AG09309 (cell line): ENCODE measurements around the gene MAK.
"Not testable (repeated sequence)": the region's sequence is repeated elsewhere in the genome, so short reads cannot be mapped to it uniquely, and the experiment has no call there.

ENCODE experiments used
- DNase-seq: peaks from one replicate; pipeline ENCODE4 v3.0.0-alpha.2; 2010; ENCODE audit warnings: low read depth
- H3K4me3 ChIP-seq: 2 replicates; pipeline ENCODE4 v1.5.1; 2011; ENCODE audit warnings: mild to moderate bottlenecking, low read depth, low read length, moderate library complexity; ENCODE audit not compliant: control insufficient read depth
- TF ChIP-seq, protein P1 (sequence below): IDR thresholded peaks from 2 replicates; pipeline ENCODE4 v1.5.1; 2011; ENCODE audit warnings: mild to moderate bottlenecking, low read depth, low read length, inconsistent platforms; ENCODE audit not compliant: insufficient read depth, control insufficient read depth; ENCODE audit errors: missing control alignments

MAK gene

DNA sequence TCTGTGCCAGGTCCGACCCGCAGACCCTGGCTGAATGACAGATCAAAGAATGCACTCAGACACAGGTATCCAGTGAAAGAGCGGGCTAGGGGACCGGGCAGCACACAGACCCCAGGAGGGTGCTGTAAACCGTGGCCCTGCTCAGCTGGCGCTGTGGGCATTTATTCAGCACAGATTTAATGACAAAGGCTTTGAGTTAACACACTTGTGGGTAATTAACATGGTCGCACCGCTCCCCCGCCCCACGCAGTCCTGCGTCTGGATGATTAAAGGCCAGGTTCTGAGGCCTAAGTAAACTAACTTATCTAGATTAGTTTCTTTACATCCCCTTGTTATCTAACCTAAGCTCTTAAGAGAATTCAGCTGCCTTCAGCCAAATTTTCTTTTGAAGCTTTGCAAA is 3.5 kb downstream of the MAK start:
- DNase-seq: no peak
- no peak overlapping the region for H3K4me3 ChIP-seq
- TF ChIP-seq, protein P1, sequence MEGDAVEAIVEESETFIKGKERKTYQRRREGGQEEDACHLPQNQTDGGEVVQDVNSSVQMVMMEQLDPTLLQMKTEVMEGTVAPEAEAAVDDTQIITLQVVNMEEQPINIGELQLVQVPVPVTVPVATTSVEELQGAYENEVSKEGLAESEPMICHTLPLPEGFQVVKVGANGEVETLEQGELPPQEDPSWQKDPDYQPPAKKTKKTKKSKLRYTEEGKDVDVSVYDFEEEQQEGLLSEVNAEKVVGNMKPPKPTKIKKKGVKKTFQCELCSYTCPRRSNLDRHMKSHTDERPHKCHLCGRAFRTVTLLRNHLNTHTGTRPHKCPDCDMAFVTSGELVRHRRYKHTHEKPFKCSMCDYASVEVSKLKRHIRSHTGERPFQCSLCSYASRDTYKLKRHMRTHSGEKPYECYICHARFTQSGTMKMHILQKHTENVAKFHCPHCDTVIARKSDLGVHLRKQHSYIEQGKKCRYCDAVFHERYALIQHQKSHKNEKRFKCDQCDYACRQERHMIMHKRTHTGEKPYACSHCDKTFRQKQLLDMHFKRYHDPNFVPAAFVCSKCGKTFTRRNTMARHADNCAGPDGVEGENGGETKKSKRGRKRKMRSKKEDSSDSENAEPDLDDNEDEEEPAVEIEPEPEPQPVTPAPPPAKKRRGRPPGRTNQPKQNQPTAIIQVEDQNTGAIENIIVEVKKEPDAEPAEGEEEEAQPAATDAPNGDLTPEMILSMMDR: no peak

DNA sequence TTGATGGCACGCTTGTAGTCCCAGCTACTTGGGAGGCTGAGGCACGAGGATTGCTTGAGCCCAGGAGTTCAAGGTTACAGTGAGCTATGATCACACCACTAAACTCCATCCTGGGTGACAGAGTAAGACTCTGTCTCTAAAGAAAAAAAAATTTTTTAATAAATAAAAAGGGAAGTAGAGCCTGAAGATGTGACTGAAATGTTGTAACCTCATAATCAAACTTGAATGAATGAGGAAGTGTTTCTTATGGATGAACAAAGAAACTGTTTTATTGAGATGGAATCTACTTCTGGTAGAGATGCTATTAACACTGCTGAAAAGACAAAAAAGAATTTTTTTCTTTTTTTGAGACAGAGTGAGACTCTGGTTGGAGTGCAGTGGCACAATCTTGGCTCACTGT is 6.7 kb downstream of the MAK start:
- DNase-seq: no peak
- H3K4me3 ChIP-seq: no peak overlapping the region
- TF ChIP-seq, protein P1: no peak

DNA sequence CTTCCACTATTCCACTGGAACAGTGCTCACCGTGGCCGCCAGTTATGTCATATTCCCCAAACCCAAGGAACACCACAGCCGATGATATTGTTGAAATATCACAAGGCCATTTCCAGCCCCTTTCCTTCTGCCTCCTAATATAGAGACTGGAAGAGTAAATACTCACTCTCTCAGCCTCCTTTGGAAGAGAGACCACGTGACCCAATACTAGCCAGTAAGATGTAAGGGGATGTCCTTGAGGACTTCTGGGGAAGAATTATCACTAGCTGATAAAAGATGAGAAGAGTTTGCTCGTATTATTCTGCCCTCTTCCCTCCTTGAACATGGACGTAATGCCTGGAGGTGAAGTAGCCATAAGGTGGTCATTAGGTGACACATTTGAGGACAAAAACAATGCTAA is 13.5 kb downstream of the MAK start:
- H3K4me3 ChIP-seq: no peak overlapping the region
- no peak for DNase-seq
- TF ChIP-seq, protein P1: no peak

DNA sequence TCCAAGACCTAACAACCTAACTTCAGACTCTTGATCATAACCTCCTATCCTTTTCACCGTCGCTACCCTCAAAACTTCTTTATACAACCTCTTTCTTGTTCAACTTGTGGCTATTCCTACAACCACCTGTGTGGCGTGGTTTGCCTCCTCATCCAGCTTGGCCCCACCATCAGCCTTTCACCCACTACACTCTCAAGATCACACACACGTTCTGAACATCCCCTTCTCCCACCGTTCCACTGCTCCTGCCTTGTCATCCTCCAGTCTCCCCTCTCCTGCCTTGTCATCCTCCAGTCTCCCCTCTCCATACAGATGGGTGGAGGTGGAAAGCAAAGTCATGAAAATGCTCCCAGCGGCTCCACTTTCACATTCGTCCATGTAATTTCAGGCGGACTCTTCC is 14.0 kb downstream of the MAK start:
- TF ChIP-seq, protein P1: no peak
- no peak overlapping the region for H3K4me3 ChIP-seq

DNA sequence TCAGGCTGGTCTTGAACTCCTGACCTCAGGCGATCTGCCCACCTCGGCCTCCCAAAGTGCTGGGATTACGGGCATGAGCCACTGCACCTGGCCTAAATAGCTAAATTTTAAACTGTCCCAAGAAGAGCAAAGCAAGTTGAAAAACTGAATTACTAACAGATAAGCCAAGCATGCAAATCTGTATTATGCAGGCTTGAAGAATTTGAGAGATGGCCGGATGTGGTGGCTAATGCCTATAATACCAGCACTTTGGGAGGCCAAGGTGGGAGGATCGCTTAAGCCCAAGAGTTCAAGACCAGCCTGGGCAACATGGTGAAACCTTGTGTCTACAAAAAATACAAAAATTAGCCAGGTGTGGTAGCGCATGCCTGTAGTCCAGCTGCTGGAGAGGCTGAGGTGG is 24.2 kb downstream of the MAK start:
- H3K4me3 ChIP-seq, DNase-seq: not testable (repeated sequence)

More for the DNA sequence above, 14.0 kb downstream of the MAK start:
- no peak for DNase-seq

DNA sequence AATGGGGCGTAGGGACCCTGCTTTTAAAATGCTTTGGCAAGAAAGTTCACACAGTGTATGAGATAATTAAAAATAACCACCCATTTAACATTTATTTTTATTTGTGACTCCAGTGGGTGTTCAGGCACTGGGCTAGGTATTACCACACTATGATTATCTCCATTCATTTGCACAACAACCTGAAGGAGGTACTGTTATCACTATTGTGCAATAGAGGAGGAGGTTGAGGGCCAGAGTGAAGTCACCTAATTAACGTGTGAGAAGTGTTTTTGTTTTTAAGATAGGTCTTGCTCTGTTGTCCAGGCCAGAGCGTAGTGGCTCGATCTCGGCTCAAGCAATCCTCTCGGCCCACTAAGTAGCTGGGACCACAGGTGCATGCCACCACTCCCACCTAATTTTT is 29.2 kb downstream of the MAK start:
- no peak for DNase-seq
- H3K4me3 ChIP-seq: no peak overlapping the region
- TF ChIP-seq, protein P1: no peak

DNA sequence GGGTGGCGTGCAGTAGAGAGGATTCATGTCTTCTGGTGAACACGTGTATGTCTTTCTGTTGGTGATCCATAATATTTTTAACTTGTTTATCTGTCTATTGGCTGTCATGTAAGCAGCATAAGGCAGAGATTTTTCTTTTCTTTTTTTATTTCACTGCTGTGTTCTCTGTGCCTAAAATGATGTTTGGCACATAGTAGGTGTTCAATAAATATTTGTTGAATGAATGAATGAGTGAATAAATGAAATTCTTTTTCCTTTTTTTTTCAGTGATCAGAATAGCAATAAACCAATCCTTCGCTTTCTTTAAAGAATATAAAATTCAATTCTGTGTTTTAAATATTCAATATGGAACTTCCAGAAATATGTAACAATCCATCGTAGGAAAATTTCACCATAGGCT is 30.0 kb downstream of the MAK start:
- no peak overlapping the region for H3K4me3 ChIP-seq
- DNase-seq: no peak
- TF ChIP-seq, protein P1: no peak
